SH-SY5Y (cell line): ENCODE measurements around the gene LRRC4C.

ENCODE experiments used
- GATA2 ChIP-seq: IDR thresholded peaks from 2 replicates; pipeline ENCODE4 v1.6.1; 2011; ENCODE audit warnings: mild to moderate bottlenecking, low read depth, low read length
- GATA3 ChIP-seq: IDR thresholded peaks from 2 replicates; pipeline ENCODE4 v1.6.1; 2011; ENCODE audit warnings: low read depth, mild to moderate bottlenecking, low read length, moderate library complexity

Gene LRRC4C

DNA sequence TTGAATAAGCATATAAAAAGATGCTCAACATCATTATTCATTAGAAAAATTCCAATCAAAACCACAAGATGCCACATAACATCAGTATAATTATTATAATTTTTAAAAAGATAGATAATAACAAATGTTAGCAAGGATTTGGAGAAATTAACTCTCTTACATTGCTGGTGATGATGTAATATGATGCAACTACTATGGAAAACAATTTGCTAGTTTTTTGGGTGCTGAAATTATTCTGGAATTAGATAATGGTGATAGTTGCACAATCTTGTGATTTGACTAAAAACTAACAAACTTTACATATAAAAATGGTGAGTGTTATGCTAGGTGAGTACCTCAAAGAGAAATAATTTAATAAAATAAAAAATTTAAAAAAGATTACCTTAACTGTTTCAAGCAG is 412.2 kb downstream of the LRRC4C start:
- TF ChIP-seq GATA3 (no peak), GATA2 (no peak)

DNA sequence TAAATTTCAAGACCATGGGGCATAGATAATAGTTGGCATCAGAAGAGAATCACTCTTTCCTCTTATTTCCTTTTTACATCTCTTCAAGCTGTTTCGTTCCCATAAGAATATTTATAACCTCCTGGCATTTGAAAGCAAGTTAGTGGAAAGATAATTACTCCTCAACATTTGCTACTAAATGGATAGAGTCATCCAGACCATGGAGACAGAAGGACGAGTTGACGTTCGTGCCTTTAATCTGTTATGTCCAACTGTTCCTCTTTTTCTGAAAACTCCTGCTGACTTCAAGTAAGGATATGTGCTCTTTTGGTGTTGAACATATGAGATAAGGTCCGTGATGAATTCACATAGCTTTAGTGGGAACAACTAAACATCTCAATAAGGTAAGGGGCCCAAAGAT is 414.2 kb downstream of the LRRC4C start:
- TF ChIP-seq GATA3, result no peak
- no peak for TF ChIP-seq GATA2

DNA sequence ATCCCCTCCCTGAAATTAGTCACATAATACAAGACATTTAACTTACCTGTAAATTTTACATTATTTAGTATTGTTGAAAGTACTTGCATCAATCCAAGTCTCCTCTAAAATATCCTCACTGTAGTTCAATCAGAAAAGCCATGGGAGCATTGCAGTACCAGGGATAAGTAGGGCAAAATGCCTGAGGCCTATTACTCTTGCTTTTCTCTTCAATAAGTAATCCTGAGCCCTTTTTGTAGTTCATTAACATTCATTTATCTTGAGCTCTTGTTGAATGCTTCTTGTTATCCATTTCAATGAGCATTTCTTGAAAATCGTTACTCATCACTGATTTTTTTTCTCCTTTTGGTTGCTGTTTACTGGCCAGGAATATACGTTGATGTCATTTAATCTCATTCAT is 414.7 kb downstream of the LRRC4C start:
- no peak for TF ChIP-seq GATA3
- TF ChIP-seq GATA2, result no peak

DNA sequence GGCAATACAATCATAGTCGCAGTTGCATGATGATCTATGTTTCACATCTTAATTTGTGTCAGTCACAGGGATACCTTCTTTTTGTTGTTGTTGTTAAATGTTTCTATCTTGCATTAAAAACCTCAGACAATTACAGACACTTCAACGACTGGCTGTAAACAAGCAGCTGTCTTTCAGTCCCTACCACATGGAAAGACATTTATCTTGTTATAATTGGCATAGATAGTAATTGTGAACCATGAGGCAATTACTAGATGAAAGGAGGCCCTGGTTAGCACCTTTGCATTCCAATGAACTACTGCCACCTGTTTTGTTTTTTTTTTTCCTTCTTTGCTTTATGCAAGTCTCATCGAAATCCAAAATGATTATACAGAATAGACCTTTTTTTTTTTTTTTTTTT is 416.8 kb downstream of the LRRC4C start:
- TF ChIP-seq GATA2, result no peak
- TF ChIP-seq GATA3, result no peak

DNA sequence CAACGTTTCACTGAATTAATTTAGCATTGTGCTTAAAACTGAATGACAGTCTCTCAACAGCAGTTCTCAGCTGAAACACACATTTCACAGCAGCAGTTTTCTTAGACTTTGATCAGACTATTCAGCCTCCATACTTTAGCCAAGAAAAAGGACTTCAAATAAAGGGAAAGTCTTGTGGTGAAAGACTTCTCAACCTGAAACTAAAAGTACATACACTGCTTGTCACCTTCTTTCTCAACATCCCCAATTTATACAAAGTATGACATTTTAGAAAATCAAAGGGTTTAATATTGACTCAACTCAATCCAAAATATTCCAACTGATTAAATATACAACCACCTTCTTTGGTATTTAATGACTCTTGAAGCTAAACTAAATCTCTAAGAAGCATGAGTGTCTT is 419.0 kb downstream of the LRRC4C start:
- no peak for TF ChIP-seq GATA2
- TF ChIP-seq GATA3, result no peak

DNA sequence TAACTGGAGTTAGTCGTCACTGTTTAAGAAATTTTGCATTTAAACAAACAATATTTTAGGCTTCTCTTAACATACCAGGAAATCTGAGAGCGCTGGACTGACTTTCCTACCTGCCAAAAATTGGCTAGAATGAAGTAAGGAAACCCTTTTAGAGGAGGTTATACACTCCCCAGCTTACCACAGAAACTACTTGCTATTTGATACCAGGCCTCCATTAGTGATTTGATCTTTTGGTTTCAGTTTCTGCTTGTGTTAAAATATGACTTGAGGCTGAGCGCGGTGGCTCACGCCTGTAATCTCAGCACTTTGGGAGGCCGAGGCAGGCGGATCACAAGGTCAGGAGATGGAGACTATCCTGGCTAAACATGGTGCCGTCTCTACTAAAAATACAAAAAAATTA is 419.9 kb downstream of the LRRC4C start:
- TF ChIP-seq GATA2, result no peak
- TF ChIP-seq GATA3, result no peak

DNA sequence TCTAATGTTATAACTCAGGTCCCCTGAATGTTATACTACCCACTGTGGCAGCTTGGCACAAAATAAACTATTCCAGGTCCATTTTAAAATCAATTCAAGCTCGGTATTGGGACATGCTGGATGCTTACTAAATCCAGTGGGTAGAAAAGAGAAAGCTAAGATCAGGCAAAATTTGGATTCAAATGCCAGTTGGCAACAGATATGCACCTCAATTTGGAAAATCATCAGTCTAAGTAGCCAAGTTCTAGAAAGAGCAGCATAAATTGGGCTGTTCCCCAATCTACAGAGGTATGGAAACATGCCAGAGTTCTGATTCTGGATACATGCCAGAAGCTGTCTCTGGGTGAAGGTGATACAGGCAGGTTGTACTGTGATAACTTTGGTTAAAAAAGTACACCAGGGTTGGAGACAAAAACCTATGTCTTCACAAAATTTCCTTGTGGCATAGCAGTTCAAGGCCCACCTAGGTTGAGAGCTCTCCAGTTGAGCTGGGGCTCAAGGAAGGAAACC is 427.8 kb downstream of the LRRC4C start:
- TF ChIP-seq GATA2, result no peak
- TF ChIP-seq GATA3, result no peak

DNA sequence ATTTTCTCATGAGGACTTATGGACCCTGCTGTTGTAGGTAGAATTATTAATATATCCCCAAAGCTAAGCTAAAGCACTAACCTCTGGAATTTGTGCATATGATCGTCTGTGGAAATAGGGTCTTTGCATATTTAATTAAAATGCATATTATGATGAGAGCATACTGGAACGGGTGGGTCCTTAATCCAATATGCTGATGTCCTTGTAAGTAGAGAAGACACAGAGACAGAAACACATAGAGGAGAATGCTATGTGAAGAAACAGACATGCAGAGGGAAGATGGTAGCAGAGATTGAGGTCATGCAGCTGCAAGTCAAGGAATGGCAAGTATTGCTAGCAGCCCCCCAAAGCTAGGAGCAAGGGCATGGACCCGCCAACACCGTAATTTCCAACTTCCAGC is 439.2 kb downstream of the LRRC4C start:
- TF ChIP-seq GATA3, result no peak
- no peak for TF ChIP-seq GATA2

DNA sequence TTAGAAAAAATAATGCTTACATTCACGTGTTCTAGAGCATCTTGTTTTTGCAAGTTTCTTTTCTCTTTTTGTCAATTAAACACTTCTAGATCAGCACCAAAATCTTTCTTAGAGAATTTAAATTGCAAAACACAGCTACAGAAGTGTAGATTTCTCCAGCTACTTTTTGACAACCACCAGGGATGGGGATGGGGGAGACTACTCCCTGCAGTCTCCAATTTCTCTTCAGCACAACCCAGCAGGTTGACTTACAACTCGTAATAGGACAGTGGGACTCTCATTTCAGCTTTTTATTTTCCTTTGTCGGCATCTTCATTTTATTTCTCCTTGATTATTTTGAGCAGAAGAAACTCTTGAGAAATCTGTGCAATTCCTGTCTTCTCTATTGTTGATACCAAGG is 441.2 kb downstream of the LRRC4C start:
- no peak for TF ChIP-seq GATA3
- TF ChIP-seq GATA2, result no peak

DNA sequence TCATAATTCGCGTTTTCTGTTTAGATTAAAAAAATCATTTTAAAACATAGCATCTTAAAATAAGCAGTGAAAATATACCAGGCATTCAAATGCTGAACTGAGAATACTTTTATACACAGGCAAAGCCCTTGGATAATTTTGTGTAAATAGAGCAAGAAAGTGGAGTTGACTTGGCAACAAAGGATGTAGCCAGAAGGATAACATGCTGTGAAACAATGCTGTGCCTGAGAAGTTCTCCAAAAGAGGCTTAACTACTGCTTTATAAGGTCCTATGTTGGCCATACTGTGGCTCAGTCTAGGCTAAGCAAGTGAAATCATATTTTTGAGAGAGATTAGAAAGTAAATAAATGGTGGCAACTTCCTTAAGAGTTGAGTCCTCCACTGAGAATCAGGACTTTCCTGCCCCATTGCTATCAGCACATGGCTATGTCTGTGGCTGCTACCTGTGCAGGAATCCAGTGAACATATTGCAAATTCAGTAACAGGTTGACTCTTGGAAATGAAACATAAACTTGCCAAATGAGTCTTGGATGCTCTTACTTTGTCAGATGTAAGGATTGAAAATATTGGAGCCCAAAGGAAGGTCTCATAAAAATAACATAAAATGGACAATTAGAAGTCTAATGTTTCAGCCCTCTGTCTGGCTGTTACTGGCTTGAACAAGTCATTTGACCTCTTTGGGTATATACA is 448.9 kb downstream of the LRRC4C start:
- TF ChIP-seq GATA2, result no peak
- TF ChIP-seq GATA3, result no peak

DNA sequence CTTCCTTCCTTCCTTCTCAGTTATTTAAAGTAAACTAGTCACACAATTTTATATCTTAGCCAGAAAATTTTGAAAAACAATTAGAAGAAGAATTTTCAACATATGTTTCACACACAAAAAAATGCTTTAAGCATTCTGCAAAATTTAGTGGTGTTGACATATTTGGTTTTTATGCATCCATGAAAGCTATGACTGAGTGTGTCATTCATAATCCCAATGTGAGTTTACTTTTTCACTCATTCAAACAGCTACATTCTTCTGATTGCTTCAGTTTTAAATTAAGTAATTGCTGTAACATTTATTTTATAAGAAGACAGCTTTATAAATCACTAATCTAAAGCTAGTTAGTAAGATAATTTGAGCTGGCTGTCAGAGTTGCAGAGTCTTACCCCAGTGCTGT is 453.5 kb downstream of the LRRC4C start:
- TF ChIP-seq GATA3 (no peak), GATA2 (no peak)

DNA sequence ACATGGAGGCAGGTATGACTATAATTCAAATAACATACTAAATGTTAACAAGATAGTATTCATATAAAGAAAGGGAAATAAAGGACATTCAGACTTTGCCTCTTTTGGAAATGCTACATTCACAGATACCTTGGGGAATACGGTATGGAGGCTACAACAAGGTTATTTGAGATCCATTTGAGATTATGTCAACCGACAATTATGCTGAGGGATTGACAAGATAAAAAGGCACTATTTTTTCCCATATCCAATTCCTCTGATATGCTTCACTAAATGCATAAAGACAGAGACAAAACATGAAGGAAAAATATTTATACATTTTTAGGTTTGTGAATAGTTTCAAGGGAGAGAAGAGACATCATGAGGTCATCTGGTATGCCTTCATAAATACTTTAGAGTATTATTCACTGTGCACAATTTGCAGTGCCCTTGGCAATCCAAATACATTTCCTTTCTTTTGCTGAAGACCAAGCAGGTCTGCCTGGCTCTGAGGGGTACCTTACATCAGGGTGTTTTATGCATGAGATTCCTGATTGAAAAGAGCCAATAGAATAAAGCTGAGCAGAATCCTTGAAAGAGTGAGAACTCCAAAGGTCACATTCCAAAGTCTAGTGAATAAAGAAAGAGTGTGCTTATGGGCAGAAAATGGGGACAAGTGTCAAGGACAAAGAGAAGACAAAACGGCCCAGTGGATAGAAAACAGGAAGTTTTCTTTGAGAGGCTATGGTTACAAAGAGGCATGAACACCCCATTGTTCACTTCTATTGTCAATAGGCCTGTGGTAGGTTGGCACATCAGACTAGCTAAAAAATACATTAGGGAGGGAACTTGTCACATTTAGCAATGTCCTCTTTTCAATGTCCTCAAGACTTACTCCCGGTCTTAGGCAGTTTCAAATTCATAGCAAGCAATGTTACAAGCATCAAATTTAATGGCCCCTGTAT is 455.8 kb downstream of the LRRC4C start:
- TF ChIP-seq GATA2 (no peak), GATA3 (no peak)

DNA sequence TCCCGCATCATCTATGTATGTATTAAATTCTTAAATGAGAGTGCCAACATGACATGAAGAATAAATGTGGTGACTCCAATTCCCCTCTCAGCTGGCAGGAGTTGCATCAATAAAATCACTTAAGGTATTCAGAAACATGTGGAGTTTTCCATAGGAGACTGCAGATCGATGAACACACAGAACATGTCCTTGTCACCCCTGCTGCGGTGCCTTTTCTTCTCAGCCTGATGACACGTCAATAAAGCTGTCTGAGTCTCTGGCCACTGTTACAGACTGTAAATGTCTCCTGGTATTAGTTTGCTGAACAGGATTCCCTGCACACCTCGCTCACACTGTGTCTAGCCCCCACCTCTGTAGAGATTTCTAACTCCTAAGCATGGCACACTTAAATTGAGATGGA is 460.5 kb downstream of the LRRC4C start:
- TF ChIP-seq GATA2 (no peak), GATA3 (no peak)

DNA sequence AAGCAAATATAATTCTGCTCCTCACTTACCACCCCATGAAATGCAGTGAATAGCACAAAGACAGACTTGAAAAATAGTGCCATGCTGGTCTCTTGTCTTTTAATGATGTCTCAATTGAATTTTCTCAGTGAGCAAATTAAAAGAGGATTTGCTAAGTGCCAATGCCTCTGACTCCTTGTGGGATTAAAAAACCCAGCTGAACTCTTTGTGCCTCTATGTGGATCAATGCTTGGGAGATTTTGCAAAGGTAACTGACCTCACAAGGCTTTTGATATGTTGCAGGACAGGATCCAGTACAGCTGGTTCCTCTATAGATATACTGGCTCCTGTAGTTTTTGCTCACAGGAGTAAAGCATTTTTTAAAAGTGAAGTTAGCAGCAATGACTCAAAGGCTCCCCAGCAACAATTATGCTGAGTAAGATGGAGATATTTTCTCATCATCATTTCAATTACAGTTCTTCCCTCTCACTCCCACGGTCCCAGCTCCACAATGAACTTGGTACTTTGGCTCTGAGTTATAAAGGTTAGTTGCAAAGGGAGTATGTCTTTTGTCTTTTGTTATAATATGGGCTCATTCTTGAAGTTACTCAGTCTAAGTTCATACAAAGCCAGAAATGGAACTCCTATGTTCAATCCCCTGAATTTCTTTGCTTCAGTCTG is 471.5 kb downstream of the LRRC4C start:
- TF ChIP-seq GATA2 (no peak), GATA3 (no peak)

DNA sequence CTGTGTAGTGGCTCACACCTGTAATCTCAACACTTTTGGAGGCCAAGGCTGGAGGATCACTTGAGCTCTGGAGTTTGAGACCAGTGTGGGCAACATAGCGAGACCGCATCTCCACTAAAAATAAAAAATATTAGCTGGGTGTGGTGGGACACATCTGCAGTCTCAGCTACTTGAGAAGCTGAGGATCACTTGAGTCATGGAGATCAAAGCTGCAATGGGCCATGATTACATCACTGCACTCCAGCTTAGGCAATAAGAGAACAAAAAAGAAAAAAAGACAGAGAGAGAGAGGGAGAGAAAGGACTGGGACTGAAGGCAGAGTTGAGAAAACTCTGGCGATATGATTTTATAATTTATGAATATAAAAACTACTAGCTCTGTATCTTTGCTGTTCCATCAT is 473.1 kb downstream of the LRRC4C start:
- TF ChIP-seq GATA2, result no peak
- TF ChIP-seq GATA3, result no peak
